Amniotic epithelial cell (primary cell): ENCODE measurements around the gene PWWP2B.

Source experiments
- DNase-seq: peaks from one replicate; pipeline ENCODE4 v3.0.0-alpha.2; 2010; ENCODE audit warnings: low read depth

PWWP2B gene

GRCh38 chr10:132397036-132397541 lies at the start of gene PWWP2B:
PWWP2B (plus strand) TSS chr10:132397200; CDS start chr10:132397227, 27 bp downstream.
- no peak for DNase-seq

- no peak for DNase-seq
These were observed 49.6 kb upstream of the PWWP2B start for GRCh38 chr10:132347211-132347930.

GRCh38 chr10:132347931-132348267 lies 49.1 kb upstream of the PWWP2B start:
- no peak for DNase-seq

GRCh38 chr10:132349766-132350165 lies 47.2 kb upstream of the PWWP2B start:
- DNase-seq: no peak

DNA sequence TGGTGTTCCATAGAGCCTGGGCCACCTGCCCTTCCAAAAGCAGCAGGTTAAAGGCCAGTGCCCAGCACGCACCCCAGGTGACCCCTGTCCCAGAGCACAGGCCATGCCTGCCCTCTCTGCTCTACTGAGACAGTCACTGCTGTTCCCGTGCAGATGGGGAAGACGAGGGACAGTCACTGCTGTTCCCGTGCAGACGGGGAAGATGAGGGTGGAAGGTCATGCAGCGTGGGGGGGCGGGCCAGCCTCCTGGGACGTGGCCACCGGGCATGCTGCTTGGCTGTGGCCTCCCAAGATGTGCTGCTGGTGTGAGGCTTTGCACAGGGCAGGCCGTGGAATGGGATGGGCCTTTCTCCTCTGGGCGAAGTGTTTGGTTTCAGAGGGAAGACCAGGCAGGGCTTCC lies 46.6 kb upstream of the PWWP2B start:
- DNase-seq: no peak

DNA sequence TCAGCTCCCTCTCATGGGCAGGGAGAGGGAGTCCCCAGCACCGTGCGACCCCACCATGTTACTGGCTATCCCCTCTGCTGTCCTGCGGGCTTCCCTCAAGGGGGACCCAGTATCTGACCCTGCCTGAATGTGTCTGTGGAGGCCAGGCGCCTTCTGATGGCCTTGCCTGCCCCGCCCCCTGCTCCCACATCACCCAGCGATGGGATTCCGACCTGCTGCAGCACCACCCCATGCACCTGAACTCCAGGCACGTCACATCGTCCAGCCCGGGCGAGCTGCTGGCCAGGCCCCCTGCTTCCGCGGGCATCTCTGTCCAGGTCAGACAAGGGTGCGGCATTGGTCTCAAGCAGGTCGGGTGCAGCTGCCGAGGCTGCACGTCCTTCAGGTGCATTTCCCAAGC lies 46.1 kb upstream of the PWWP2B start:
- DNase-seq: no peak

GRCh38 chr10:132351611-132352010 lies 45.4 kb upstream of the PWWP2B start:
- DNase-seq: no peak

DNA sequence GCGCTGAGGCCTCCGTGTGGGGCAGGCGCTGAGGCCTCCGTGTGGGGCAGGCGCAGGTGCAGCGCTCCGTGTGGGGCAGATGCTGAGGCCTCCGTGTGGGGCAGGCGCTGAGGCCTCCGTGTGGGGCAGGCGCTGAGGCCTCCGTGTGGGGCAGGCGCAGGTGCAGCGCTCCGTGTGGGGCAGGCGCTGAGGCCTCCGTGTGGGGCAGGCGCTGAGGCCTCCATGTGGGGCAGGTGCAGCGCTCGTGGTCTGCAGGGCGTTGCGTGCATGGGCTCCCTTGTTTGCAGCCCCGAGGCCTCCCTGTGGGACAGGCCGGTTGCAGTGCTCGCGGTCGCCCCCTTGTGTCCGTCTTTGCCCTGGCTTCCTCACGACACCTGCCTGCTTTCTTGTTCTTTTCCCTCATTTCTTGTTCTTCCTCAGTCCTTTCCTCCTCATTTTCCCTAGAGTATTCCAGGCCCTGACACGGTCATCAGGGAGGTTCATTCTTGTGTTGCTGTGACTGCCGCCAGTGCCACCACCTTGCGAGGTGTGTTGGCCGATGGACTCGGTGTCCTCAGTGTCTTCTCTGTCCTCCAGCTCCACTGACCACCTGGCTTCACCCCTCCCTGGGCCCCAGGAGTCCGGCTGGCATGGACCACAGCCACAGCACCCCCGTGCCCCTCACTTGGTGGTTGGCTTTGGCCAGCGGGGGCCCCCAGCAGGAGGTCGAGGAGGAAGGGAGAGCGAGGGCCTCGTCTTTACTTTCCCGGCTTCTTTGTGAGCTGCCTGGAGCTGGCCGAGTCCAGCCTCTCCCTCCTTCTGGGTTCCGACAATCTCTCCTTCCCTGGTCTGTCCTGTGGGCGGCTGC lies 44.3 kb upstream of the PWWP2B start:
- peak; percentile 33 for DNase-seq

GRCh38 chr10:132353456-132354355 lies 43.3 kb upstream of the PWWP2B start:
- DNase-seq: no peak

- DNase-seq: no peak
These were observed 42.5 kb upstream of the PWWP2B start for GRCh38 chr10:132354356-132355094.

DNA sequence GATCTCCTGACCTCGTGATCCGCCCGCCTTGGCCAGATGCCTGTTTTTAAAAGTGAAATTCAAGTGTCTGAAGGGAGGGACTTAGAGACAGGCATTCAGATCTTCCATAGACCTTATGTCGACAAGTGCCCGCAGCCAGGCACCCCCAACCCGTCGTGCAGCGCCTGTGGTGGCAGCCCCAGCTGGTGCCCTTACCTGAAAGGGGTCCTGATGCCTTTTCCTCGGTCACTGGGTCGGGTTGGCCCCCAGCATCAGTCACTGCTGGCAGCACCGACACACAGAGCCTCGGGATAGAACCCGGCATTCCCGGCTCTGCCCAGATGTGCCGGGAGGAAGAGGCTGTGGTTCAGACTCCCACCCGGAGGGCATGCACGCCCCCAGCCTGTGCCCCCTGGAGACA lies 41.7 kb upstream of the PWWP2B start:
- no peak for DNase-seq

- DNase-seq: no peak
These were observed 41.2 kb upstream of the PWWP2B start for GRCh38 chr10:132355754-132356153.

DNA sequence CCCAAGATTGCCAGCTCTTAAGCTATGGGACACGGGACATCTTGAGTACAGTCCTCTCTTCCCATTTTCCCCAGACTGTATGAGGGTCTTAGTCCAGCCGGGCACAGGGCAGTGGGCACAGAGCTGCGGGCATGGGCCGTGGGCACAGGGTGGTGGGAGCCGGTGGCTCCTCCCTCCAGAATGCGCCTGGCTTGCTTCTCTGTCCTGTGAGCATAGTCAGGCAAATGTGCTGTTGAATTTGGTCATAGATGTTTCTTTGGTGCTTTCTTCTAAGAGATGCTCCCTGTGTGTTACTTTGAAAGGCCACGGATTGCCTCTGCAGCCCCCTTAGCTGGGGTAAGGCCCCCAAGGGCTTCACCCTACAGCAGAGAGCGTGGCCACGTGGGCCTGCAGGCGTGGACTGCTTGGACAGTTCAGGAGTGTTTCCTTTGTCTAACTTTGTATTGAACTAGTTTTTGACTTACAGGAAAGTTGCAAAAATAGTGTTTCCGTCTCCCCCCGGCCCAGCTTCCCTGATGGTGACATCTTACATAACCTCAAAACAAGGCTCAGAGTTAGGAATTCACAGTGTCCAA lies 40.3 kb upstream of the PWWP2B start:
- DNase-seq: no peak

DNA sequence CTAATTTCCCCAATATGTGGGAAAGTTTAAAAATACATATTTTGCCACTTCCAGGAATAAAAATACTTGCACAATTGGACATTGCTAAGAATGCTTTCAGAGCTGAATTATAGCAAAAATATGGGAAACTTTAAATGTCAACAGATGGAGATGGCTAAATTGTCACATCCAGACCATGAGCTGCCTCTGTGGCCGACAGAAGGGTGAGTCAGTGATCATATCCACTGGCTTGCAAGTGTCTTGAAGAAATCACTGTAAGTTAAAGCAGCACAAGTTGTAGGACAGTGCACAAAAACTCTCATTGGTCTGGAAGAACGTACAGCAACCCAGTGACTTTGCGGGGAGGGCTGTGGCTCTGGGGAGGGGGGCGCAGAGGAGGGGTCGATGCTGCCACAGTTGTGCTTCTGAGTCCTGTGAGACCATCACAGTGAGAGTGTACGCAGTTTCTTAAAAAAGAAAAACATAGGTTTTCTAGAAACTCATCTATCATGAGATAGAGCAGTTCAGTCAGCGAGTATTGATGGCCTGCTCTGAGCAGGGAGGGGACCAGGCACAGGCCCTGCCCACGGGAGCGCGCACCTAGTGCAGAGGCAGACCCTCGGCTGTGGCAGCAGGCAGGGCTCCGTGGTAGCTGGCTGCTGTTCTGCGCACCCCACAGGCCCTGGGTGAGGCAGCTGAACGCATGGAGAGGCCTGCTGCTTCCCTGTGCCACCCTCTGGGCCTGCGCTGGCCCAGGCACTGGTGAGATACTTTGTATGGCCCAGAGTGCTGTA lies 39.5 kb upstream of the PWWP2B start:
- DNase-seq: no peak

GRCh38 chr10:132359305-132360040 lies 37.5 kb upstream of the PWWP2B start:
- DNase-seq: no peak

DNA sequence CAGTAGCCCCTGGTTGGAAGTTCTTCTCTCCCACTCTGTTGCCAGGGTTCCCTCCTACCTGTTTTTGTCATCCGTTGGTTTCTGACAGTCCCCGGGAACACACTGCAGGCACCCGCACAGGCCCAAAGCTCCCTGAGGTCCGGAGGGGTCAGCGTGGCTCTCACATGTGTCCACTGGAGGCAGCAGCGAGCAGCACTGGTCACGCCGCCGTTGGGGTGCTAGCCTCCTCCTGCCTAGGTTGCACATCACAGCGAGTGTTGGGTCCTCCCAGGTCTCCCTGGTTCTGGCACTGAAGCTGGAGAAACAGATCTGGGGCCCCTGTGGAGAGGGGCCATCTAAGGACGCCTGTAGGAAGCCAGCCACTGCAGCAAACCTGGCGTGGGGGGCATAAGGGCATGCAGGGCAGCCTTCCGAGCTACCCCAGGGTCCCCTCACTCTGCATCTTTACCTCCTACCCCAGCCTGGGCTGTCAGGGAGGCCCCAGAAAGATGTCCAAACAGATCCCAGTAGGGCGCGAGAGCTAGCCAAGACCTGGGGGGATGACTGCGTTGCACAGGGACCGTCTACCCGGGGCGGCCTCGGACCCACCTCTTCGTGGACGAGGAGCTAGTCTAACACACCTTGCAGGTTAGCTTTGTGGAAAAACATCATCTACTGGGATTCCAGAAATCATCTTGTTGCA lies 36.1 kb upstream of the PWWP2B start:
- DNase-seq: no peak

- no peak for DNase-seq
These were observed 35.4 kb upstream of the PWWP2B start for GRCh38 chr10:132361581-132362101.

DNA sequence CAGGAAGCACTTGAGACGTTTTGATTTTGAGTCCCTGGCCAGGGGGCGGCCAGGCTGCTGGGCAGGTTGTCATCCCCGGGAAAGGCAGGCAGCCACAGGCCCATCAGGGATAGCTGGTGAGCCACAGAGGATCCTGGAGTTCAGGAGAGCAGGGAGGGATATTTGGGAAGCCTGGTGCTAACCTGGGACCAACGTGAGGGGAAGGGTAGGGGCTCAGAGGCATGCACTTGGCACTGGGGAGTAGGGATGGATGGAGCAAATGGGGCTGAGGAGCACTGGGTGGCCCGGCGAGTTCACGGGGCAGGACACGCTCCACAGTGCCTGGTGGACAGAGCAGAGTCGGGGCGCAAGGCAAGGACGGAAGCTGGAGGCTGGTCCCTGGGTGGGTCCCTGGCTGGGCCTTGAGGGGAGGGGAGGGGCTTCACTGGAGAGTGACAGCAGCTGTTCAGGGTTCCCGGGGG lies 34.8 kb upstream of the PWWP2B start:
- no peak for DNase-seq

- no peak for DNase-seq
These were observed 33.6 kb upstream of the PWWP2B start for GRCh38 chr10:132363376-132363775.
